NT2/D1 (cell line): ENCODE measurements around the gene DSEL.

ENCODE experiments used
- YY1 ChIP-seq: IDR thresholded peaks from 2 replicates; pipeline ENCODE4 v1.6.1; 2011; ENCODE audit not compliant: insufficient read length, insufficient read depth
- ZNF274 ChIP-seq: IDR thresholded peaks from 2 replicates; pipeline ENCODE4 v1.6.1; 2011; ENCODE audit warnings: mild to moderate bottlenecking, low read depth, low read length

DNA sequence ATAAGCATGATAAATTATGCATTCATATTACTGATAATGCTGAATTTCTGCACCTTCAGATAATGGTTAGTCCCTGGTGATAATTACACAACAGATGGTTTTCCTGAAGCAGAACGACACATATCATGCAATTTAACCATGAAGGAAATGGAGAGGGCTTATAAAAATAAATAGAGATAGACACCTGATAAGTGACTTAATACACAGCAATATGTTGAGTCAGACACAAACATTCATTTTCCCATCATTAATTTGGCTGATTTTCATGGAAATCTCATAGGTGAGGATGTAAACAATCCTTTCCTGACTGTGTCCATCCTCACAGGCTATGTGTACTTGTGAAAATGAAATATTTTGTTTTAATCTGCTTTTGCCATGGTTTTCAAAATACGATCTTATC, 36.9 kb upstream of the DSEL start:
- TF ChIP-seq ZNF274 (no peak), YY1 (no peak)
